Measurements from ENCODE around the gene ADGRL3.
"Not testable (repeated sequence)": the region's sequence is repeated elsewhere in the genome, so short reads cannot be mapped to it uniquely, and the experiment has no call there.

Gene ADGRL3

DNA sequence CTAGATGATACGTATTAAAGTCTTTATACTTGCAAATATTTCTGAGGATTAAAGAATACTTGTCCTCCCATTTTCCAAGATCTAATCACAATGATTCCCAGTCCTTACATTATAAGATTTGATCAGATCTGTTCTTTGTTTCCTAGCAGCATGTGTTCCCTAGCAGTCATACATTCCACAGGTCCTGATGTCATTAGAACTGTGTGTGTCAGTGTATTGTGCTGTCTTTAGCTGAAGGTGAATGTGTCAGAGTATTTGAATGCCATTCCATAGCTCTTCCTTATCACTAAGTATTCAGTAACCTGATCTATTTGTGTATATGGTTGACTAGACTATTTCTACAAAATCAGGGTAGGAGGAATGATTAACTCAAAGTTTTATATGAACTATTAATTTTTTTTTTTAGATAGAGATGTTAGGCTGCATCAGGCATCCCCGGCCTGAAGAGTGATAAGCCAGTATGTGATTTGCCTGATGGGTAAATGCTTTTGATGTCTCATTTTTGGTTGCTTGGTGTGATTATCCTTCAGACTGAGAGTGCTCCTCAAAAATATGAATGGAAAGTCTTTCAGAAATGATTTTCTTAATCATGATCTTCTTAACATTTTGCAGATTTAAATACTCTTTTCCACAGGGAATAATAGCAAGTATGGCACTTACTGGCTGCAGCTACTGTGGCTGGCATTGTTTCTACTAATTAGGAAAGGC is 4.4 kb downstream of the ADGRL3 start:
- H3K4me3 ChIP-seq (ENCODE audit: low read depth, low read length), result no peak overlapping the region
- peaks cover 63% of the 10 kb centered on the region for H3K27me3 ChIP-seq (ENCODE audit: insufficient read depth, low read length)
- H2AFZ ChIP-seq (ENCODE audit: low read length, unreplicated experiment), result no peak overlapping the region
- no peak overlapping the region for H3K27ac ChIP-seq (ENCODE audit: low read depth, low read length)
- H3K4me1 ChIP-seq (ENCODE audit: control insufficient read depth, insufficient read depth, low read length, unreplicated experiment), result peaks cover 11% of the 10 kb centered on the region
- no peaks in the 10 kb centered on the region for H3K36me3 ChIP-seq (ENCODE audit: insufficient read depth, low read length)
- H3K79me2 ChIP-seq (ENCODE audit: control insufficient read depth, insufficient read depth, low read length, unreplicated experiment), result no peaks in the 10 kb centered on the region

DNA sequence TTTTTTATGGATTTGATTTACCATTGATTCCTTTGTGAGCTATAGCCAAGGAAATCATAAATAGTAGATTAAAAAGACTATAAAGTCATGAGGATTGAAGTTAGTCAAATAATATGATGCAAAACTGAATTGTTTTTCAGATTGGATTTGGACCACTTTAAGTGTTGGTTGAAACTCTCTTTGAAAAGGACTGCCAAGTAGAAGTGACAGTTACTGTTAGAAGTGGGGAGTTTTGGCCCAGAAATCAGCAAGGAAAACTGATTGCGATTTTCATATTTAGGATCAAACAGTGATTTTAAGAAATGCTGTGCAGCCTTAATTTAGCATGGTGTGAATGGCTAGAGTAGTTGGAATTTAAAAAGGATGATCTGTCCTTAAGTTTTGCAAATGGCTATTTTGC is 4.9 kb downstream of the ADGRL3 start:
- no peak overlapping the region for H2AFZ ChIP-seq (ENCODE audit: low read length, unreplicated experiment)
- H3K27me3 ChIP-seq (ENCODE audit: insufficient read depth, low read length), result peaks cover 61% of the 10 kb centered on the region
- no peak overlapping the region for H3K27ac ChIP-seq (ENCODE audit: low read depth, low read length)
- no peak overlapping the region for H3K4me3 ChIP-seq (ENCODE audit: low read depth, low read length)
- H3K79me2 ChIP-seq (ENCODE audit: control insufficient read depth, insufficient read depth, low read length, unreplicated experiment), result no peaks in the 10 kb centered on the region
- H3K4me1 ChIP-seq (ENCODE audit: control insufficient read depth, insufficient read depth, low read length, unreplicated experiment), result peaks cover 11% of the 10 kb centered on the region
- H3K36me3 ChIP-seq (ENCODE audit: insufficient read depth, low read length), result no peaks in the 10 kb centered on the region

DNA sequence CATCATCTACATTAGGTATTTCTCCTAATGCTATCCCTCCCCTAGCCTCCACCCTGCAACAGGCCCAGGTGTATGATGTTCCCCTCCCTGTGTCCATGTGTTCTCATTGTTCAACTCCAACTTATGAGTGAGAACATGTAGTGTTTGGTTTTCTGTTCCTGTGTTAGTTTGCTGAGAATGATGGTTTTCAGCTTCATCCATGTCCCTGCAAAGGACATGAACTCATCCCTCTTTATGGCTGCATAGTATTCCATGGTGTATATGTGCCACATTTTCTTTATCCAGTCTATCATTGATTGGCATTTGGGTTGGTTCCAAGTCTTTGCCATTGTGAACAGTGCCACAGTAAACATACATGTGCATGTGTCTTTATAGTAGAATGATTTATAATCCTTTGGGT is 7.0 kb downstream of the ADGRL3 start:
- H3K4me1 ChIP-seq (ENCODE audit: control insufficient read depth, insufficient read depth, low read length, unreplicated experiment); H2AFZ ChIP-seq (ENCODE audit: low read length, unreplicated experiment); H3K27ac ChIP-seq (ENCODE audit: low read depth, low read length); H3K4me3 ChIP-seq (ENCODE audit: low read depth, low read length); H3K36me3 ChIP-seq (ENCODE audit: insufficient read depth, low read length); H3K79me2 ChIP-seq (ENCODE audit: control insufficient read depth, insufficient read depth, low read length, unreplicated experiment): not testable (repeated sequence)
- H3K27me3 ChIP-seq (ENCODE audit: insufficient read depth, low read length), result peaks cover 58% of the 10 kb centered on the region

DNA sequence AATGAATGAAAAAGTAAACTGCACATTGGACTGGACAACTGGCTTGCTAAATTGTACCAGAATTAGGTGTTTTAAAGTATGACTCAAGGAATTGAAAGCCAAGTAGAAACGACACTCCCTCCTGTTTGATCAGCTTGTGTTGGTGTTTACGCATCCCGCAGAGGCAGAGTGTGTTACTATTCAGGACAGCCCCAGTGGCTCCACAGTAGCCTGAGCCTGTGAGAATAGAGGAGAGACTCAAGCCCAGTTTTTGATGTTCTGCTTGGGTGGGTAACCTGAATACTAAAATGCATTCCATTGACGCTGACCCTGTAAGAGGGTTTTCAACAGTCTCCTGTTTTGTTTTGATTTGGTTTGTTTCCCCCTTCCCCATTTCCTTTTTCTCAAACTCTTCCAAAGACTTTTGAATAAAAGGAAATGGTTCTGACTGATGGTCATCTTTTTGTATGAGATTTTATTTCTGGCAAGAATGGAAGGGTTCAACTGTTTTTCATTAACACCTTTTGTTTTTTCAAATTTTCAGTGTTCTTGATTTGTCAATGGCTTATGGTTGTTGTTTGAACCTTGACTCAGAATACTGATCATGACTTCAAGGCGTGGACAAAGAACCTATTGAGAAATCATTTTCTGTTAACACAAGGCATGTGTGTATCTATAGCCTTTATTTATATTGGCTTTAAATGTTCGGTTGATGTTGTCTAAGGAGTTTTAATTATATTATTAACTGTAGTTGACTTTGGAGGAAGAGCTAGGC is 10.2 kb downstream of the ADGRL3 start:
- no peaks in the 10 kb centered on the region for H3K36me3 ChIP-seq (ENCODE audit: insufficient read depth, low read length)
- no peak overlapping the region for H2AFZ ChIP-seq (ENCODE audit: low read length, unreplicated experiment)
- H3K27ac ChIP-seq (ENCODE audit: low read depth, low read length), result no peak overlapping the region
- peaks cover 29% of the 10 kb centered on the region for H3K27me3 ChIP-seq (ENCODE audit: insufficient read depth, low read length)
- H3K4me3 ChIP-seq (ENCODE audit: low read depth, low read length), result no peak overlapping the region
- H3K79me2 ChIP-seq (ENCODE audit: control insufficient read depth, insufficient read depth, low read length, unreplicated experiment), result no peaks in the 10 kb centered on the region
- no peaks in the 10 kb centered on the region for H3K4me1 ChIP-seq (ENCODE audit: control insufficient read depth, insufficient read depth, low read length, unreplicated experiment)

DNA sequence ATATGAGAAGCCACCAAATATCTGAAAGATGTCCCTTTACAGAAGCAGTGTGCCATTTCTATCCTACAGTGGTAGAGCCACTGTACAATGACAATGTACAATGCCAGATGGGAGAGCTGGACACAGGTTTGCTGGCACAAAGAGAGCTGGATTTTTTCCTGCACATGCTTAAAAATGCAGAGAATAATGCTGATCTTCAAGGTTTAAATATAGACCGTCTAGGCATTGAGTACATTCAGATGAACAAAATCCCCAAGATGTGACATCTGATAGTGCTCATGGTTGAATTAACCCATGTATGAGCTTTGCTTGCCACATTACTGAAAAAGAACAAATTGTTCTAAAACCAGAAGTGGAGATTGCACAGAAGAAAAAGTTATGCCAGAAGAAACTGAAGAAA is 11.7 kb downstream of the ADGRL3 start:
- Histone ChIP-seq H3K27ac (ENCODE audit: low read depth, low read length) (no peak overlapping the region), H3K4me3 (ENCODE audit: low read depth, low read length) (no peak overlapping the region), H2AFZ (ENCODE audit: low read length, unreplicated experiment) (no peak overlapping the region), H3K79me2 (ENCODE audit: control insufficient read depth, insufficient read depth, low read length, unreplicated experiment) (no peaks in the 10 kb centered on the region), H3K36me3 (ENCODE audit: insufficient read depth, low read length) (no peaks in the 10 kb centered on the region), H3K27me3 (ENCODE audit: insufficient read depth, low read length) (peaks cover 26% of the 10 kb centered on the region), H3K4me1 (ENCODE audit: control insufficient read depth, insufficient read depth, low read length, unreplicated experiment) (no peaks in the 10 kb centered on the region)

DNA sequence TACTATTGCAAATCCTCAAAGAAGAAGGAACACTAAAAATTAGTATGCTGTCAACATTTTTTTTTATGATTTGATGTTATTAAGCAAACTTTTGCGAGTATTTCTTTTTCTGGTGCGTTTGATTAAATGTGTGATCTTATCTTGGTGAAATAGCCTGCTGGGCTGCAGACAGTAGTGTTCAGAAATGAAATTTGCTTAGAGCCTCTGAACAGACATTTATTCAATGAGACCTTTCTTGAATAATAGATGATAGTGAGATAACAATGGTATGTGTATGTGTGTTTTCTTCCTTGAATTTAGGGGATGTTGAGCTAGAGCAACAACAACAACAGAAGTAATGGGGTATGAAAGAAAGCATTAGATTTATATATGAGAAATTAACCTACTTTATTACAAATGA is 12.7 kb downstream of the ADGRL3 start:
- Histone ChIP-seq H3K27ac (ENCODE audit: low read depth, low read length) (no peak overlapping the region), H3K36me3 (ENCODE audit: insufficient read depth, low read length) (no peaks in the 10 kb centered on the region), H3K4me1 (ENCODE audit: control insufficient read depth, insufficient read depth, low read length, unreplicated experiment) (no peaks in the 10 kb centered on the region), H3K79me2 (ENCODE audit: control insufficient read depth, insufficient read depth, low read length, unreplicated experiment) (no peaks in the 10 kb centered on the region), H2AFZ (ENCODE audit: low read length, unreplicated experiment) (no peak overlapping the region), H3K4me3 (ENCODE audit: low read depth, low read length) (no peak overlapping the region), H3K27me3 (ENCODE audit: insufficient read depth, low read length) (peaks cover 35% of the 10 kb centered on the region)

DNA sequence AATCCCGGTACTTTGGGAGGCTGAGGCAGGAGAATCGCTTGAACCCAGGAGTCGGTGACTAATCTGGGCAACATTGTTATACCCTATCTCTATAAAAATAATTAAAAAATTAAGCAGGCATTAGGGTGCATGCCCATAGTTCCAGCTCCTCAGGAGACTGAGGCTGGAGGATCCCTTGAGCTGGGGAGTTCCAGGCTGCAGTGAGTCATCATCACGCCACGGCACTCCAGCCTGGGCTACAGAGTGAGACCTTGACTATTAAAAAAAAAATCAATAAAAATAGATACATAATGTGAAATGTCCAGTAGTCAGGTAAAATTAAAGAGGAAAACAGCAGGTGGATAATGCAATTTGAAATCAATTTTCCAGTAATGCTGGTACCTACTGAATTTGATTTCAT is 14.6 kb downstream of the ADGRL3 start:
- Histone ChIP-seq H3K36me3 (ENCODE audit: insufficient read depth, low read length) (no peaks in the 10 kb centered on the region), H3K4me1 (ENCODE audit: control insufficient read depth, insufficient read depth, low read length, unreplicated experiment) (no peaks in the 10 kb centered on the region), H3K27ac (ENCODE audit: low read depth, low read length) (no peak overlapping the region), H3K79me2 (ENCODE audit: control insufficient read depth, insufficient read depth, low read length, unreplicated experiment) (no peaks in the 10 kb centered on the region), H2AFZ (ENCODE audit: low read length, unreplicated experiment) (no peak overlapping the region), H3K4me3 (ENCODE audit: low read depth, low read length) (no peak overlapping the region), H3K27me3 (ENCODE audit: insufficient read depth, low read length) (peaks cover 35% of the 10 kb centered on the region)

DNA sequence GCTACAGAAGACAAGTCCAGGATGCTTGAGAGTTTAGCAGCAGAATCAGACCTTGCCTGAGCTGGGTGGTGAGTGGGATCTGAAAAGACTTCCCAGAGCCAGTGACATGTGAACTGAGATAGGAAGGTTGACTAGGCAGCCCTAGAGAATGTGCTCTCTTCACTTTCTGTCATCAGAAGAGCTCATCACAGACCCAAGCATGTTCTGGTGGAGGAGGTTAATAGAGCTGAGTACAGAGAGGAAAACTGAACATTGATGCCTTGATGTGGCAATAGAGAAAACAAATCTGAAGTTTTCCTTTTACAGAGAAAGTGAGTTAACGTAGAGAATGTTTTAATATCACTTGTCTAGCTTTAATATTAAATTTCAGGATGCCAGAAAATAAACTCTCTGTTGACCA is 17.1 kb downstream of the ADGRL3 start:
- H3K79me2 ChIP-seq (ENCODE audit: control insufficient read depth, insufficient read depth, low read length, unreplicated experiment), result no peaks in the 10 kb centered on the region
- no peak overlapping the region for H3K27ac ChIP-seq (ENCODE audit: low read depth, low read length)
- no peak overlapping the region for H3K4me3 ChIP-seq (ENCODE audit: low read depth, low read length)
- no peaks in the 10 kb centered on the region for H3K36me3 ChIP-seq (ENCODE audit: insufficient read depth, low read length)
- no peaks in the 10 kb centered on the region for H3K4me1 ChIP-seq (ENCODE audit: control insufficient read depth, insufficient read depth, low read length, unreplicated experiment)
- peaks cover 24% of the 10 kb centered on the region for H3K27me3 ChIP-seq (ENCODE audit: insufficient read depth, low read length)
- H2AFZ ChIP-seq (ENCODE audit: low read length, unreplicated experiment), result no peak overlapping the region

DNA sequence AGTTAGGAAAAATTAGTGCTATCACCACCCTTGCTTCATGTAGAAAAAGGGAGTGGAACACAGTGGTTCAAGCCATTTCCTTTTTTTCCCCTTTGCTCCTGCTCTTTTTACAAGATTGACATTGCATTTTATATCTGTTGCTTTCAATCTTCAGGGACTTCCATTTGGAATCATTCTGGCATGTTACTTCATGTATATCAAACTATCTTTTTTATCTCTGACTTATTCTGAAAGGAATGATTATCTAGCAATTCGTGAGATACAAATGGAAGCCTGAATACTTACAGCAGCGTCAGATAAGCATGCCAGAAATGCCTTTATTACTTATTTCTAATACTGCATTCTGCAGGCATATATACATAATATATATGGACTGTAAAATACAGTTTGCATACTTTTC is 20.4 kb downstream of the ADGRL3 start:
- Histone ChIP-seq H3K27ac (ENCODE audit: low read depth, low read length) (no peak overlapping the region), H3K36me3 (ENCODE audit: insufficient read depth, low read length) (no peaks in the 10 kb centered on the region), H3K27me3 (ENCODE audit: insufficient read depth, low read length) (peaks cover 26% of the 10 kb centered on the region), H3K4me1 (ENCODE audit: control insufficient read depth, insufficient read depth, low read length, unreplicated experiment) (no peaks in the 10 kb centered on the region), H2AFZ (ENCODE audit: low read length, unreplicated experiment) (no peak overlapping the region), H3K4me3 (ENCODE audit: low read depth, low read length) (no peak overlapping the region), H3K79me2 (ENCODE audit: control insufficient read depth, insufficient read depth, low read length, unreplicated experiment) (no peaks in the 10 kb centered on the region)

DNA sequence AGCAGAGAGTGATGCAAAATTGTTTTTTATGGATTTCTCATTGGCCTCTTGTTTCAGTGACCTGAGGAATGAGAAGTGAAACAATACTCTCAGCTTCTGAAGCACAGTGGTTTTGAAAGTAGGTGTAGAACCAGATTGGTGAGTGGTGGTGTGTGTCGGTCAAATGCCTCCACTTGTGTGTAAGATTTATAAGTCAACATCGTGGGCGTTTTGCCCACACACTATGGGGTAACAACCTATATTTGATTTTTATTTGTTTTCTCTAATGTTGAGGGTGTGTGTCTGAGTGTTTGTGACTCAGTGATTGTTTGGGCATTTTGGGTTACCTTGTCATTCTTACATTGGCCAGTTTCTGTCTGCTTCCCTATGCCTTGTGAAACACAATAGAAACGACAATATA is 23.3 kb downstream of the ADGRL3 start:
- no peak overlapping the region for H3K27ac ChIP-seq (ENCODE audit: low read depth, low read length)
- H2AFZ ChIP-seq (ENCODE audit: low read length, unreplicated experiment), result no peak overlapping the region
- H3K4me1 ChIP-seq (ENCODE audit: control insufficient read depth, insufficient read depth, low read length, unreplicated experiment), result no peaks in the 10 kb centered on the region
- H3K79me2 ChIP-seq (ENCODE audit: control insufficient read depth, insufficient read depth, low read length, unreplicated experiment), result no peaks in the 10 kb centered on the region
- H3K36me3 ChIP-seq (ENCODE audit: insufficient read depth, low read length), result no peaks in the 10 kb centered on the region
- H3K4me3 ChIP-seq (ENCODE audit: low read depth, low read length), result no peak overlapping the region
- peaks cover 38% of the 10 kb centered on the region for H3K27me3 ChIP-seq (ENCODE audit: insufficient read depth, low read length)

DNA sequence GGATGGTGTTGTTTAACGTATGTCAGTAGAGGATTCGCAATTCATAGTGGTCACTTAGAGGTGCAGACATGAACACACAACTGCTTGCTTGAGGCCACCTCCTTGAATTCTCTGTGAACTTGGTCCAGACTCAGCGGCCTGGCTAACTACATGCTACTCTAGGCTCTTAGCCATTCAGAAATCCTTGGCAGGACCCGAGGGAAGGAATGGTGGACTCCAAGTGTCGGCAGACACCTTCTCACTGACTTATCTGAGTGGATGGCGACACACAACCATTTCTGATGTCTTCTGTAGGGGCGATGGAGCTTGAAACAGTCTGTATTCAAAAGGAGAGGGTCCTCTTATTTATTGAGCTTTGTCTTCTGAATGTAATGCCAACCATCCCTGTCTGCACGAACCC is 24.4 kb downstream of the ADGRL3 start:
- Histone ChIP-seq H3K36me3 (ENCODE audit: insufficient read depth, low read length) (no peaks in the 10 kb centered on the region), H3K4me3 (ENCODE audit: low read depth, low read length) (no peak overlapping the region), H3K79me2 (ENCODE audit: control insufficient read depth, insufficient read depth, low read length, unreplicated experiment) (no peaks in the 10 kb centered on the region), H3K27me3 (ENCODE audit: insufficient read depth, low read length) (peaks cover 38% of the 10 kb centered on the region), H2AFZ (ENCODE audit: low read length, unreplicated experiment) (peak overlapping the region; percentile 41), H3K27ac (ENCODE audit: low read depth, low read length) (no peak overlapping the region), H3K4me1 (ENCODE audit: control insufficient read depth, insufficient read depth, low read length, unreplicated experiment) (no peaks in the 10 kb centered on the region)

All from ACC112 (cell line).